NCI-H187 treated with DMSO at 0.1 percent for 48 hours (cell line): ENCODE measurements around the gene PSME1.

Experiments used
- DNase-seq: peaks from one replicate; lab custom pipeline; 2025; lab: John Stamatoyannopoulos, UW

The PSME1 gene

GRCh38 chr14:24130380-24130716, 5.6 kb upstream of the PSME1 start, which contains the start of gene FITM1:
Gene FITM1, plus strand, starts transcription at chr14:24130659. Its CDS starts 905 bp downstream, at chr14:24131564.
- DNase-seq: no peak

- DNase-seq: no peak
Measured at GRCh38 chr14:24130717-24131548, 5.1 kb upstream of the PSME1 start.

GRCh38 chr14:24131549-24131966, 4.4 kb upstream of the PSME1 start:
- no peak for DNase-seq

- no peak for DNase-seq
Measured at GRCh38 chr14:24132061-24132685, 3.8 kb upstream of the PSME1 start.

- DNase-seq: no peak
Measured at GRCh38 chr14:24132976-24133375, 3.0 kb upstream of the PSME1 start.

GRCh38 chr14:24133735-24134134, 2.3 kb upstream of the PSME1 start:
- DNase-seq: no peak

GRCh38 chr14:24135584-24135833, 485 bp upstream of the PSME1 start:
- DNase-seq: peak; percentile 76

- no peak for DNase-seq
Measured at GRCh38 chr14:24136684-24137528, 912 bp downstream of the PSME1 start.

GRCh38 chr14:24137529-24138395, 1.8 kb downstream of the PSME1 start:
- DNase-seq: no peak

GRCh38 chr14:24138396-24139271, 2.6 kb downstream of the PSME1 start:
- no peak for DNase-seq

- DNase-seq: no peak
Measured at GRCh38 chr14:24139272-24139934, 3.4 kb downstream of the PSME1 start.

- DNase-seq: peak; percentile 99
Measured at GRCh38 chr14:24141097-24141880, 5.3 kb downstream of the PSME1 start, which contains the start of gene EMC9. Gene EMC9, minus strand, starts transcription at chr14:24141591. Its CDS starts 287 bp downstream, at chr14:24141304.

- DNase-seq: no peak
Measured at GRCh38 chr14:24143511-24143910, 7.5 kb downstream of the PSME1 start.

- DNase-seq: no peak
Measured at GRCh38 chr14:24144451-24144850, 8.5 kb downstream of the PSME1 start.

- DNase-seq: no peak
Measured at GRCh38 chr14:24145219-24145618, 9.2 kb downstream of the PSME1 start.

- no peak for DNase-seq
Measured at GRCh38 chr14:24145690-24146452, 9.9 kb downstream of the PSME1 start.

- peak; percentile 96 for DNase-seq
Measured at GRCh38 chr14:24146453-24146977, 10.5 kb downstream of the PSME1 start, which contains the start of gene PSME2. Gene PSME2, minus strand, starts transcription at chr14:24146610. Its CDS starts 29 bp downstream, at chr14:24146581.
